GM12878 (cell line): ENCODE measurements around the gene BCL2L14. TPM values are rescaled to one million over a fixed set of nuclear protein-coding genes. Genes with fewer than 3 reads are reported as not detected.

Source experiments
- ATAC-seq: fragments of 200-7000 bp; cut with Tn5 transposase; 3 replicates; pipeline ENCODE4 v1.9.1; 2020; ENCODE audit warnings: mild to moderate bottlenecking, moderate library complexity
- BruUV-seq: library from RNA; stranded (reverse); fragments of 400-500 nt; replicated peaks from 2 replicates; lab custom pipeline; 2021; lab: Mats Ljungman, UMichigan
- CTCF ChIA-PET: fragments of 300-600 bp; sonication (Branson Sonifier 250); formaldehyde crosslinking; extraction: SDS; loops from one replicate; lab custom pipeline; 2021; ENCODE audit warnings: inconsistent platforms; lab: Yijun Ruan, JAX
- POLR2A ChIA-PET: fragments of 350-600 bp; formaldehyde crosslinking; extraction: SDS; loops from one replicate; lab custom pipeline; 2021; ENCODE audit warnings: inconsistent platforms; lab: Charles Lee
- RAD21 ChIA-PET: fragments of 300-600 bp; sonication (Branson Sonifier 250); formaldehyde crosslinking; loops from one replicate; lab custom pipeline; 2023; ENCODE audit warnings: antibody characterized with exemption; ENCODE audit not compliant: unreplicated experiment; lab: Charles Lee
- SMC1A ChIA-PET: fragments of 300-600 bp; sonication (Branson Sonifier 250); formaldehyde crosslinking; loops from one replicate; lab custom pipeline; 2023; ENCODE audit not compliant: unreplicated experiment, uncharacterized antibody; lab: Charles Lee
- DNase-seq: peaks from one replicate; pipeline ENCODE4 v3.0.0-alpha.2; 2011; ENCODE audit warnings: low read depth, low spot score
- FAIRE-seq: peaks from 3 replicates; lab custom pipeline; 2011; peaks lifted over from hg19 to GRCh38; lab: Jason Lieb, UNC
- H2AFZ ChIP-seq: 2 replicates; pipeline ENCODE4 v1.6.0; 2011; ENCODE audit warnings: low read depth, low read length, control low read depth; ENCODE audit not compliant: control insufficient read depth
- H3K27ac ChIP-seq: 2 replicates; pipeline ENCODE4 v1.5.1; 2011; ENCODE audit warnings: control low read depth; ENCODE audit not compliant: control insufficient read depth, insufficient read depth
- H3K27me3 ChIP-seq, 2 experiments: replicated peaks in 1 of 2; 2 replicates each; pipeline versions ENCODE4 v1.6.0 to v1.6.1; 2011; ENCODE audit warnings: low read length in 1 of 2; ENCODE audit not compliant: control insufficient read depth in 2 of 2, insufficient read depth in 2 of 2
- H3K36me3 ChIP-seq, 2 experiments: 2 replicates each; pipeline ENCODE4 v1.5.1; 2011; ENCODE audit warnings: low read length in 1 of 2; ENCODE audit not compliant: control insufficient read depth in 2 of 2, insufficient read depth in 2 of 2
- H3K4me1 ChIP-seq: 2 replicates; pipeline ENCODE4 v1.6.1; 2011; ENCODE audit warnings: mild to moderate bottlenecking, low read length, moderate library complexity, mixed read lengths; ENCODE audit not compliant: control insufficient read depth, insufficient read depth
- H3K4me2 ChIP-seq: 2 replicates; pipeline ENCODE4 v1.6.0; 2011; ENCODE audit warnings: control low read depth; ENCODE audit not compliant: control insufficient read depth, insufficient read depth
- H3K4me3 ChIP-seq: fragments of 200-600 bp; sonication (generic); 2 replicates; pipeline ENCODE4 v1.5.1; 2016
- H3K79me2 ChIP-seq: 2 replicates; pipeline ENCODE4 v1.6.0; 2011; ENCODE audit warnings: low read length; ENCODE audit not compliant: control insufficient read depth, insufficient read depth
- H3K9ac ChIP-seq: 2 replicates; pipeline ENCODE4 v1.8.0; 2011; ENCODE audit warnings: low read length, control low read depth, mixed read lengths; ENCODE audit not compliant: control insufficient read depth, insufficient read depth
- H3K9me3 ChIP-seq: replicated peaks from 3 replicates; pipeline ENCODE4 v1.5.1; 2011; ENCODE audit warnings: mild to moderate bottlenecking, low read length; ENCODE audit not compliant: control insufficient read depth, insufficient read depth
- H4K20me1 ChIP-seq: 2 replicates; pipeline ENCODE4 v1.6.0; 2011; ENCODE audit not compliant: control insufficient read depth, insufficient read depth
- FOXM1 ChIP-seq: IDR thresholded peaks from 2 replicates; pipeline ENCODE4 v1.6.1; 2012; ENCODE audit warnings: low read depth, mild to moderate bottlenecking, inconsistent platforms, low read length, moderate library complexity
- IKZF1 ChIP-seq: fragments of 450-650 bp; conservative IDR thresholded peaks from 2 replicates; pipeline ENCODE4 v1.6.1; 2017; ENCODE audit warnings: antibody characterized with exemption, mild to moderate bottlenecking
- LARP7 ChIP-seq: fragments of 450-650 bp; IDR thresholded peaks from 2 replicates; pipeline ENCODE4 v1.6.1; 2017; ENCODE audit warnings: mild to moderate bottlenecking
- MEF2A ChIP-seq: IDR thresholded peaks from 2 replicates; pipeline ENCODE4 v1.6.1; 2011; ENCODE audit warnings: low read depth, mild to moderate bottlenecking, low read length, moderate library complexity; ENCODE audit not compliant: insufficient read depth
- MXI1 ChIP-seq: fragments of 150-350 bp; IDR thresholded peaks from 2 replicates; pipeline ENCODE4 v1.6.1; 2011; ENCODE audit warnings: low read depth, mild to moderate bottlenecking, inconsistent platforms, low read length, improper control_type of control experiment
- NR2F1 ChIP-seq: fragments of 450-650 bp; conservative IDR thresholded peaks from 2 replicates; pipeline ENCODE4 v1.6.1; 2017; ENCODE audit warnings: mild to moderate bottlenecking
- POU2F2 ChIP-seq: IDR thresholded peaks from 3 replicates; pipeline ENCODE4 v1.6.1; 2011; ENCODE audit warnings: low read depth, mild to moderate bottlenecking, low read length, borderline replicate concordance
- RFX5 ChIP-seq: IDR thresholded peaks from 2 replicates; pipeline ENCODE4 v1.6.1; 2011; ENCODE audit warnings: low read depth, low read length, improper control_type of control experiment
- RUNX3 ChIP-seq: IDR thresholded peaks from 2 replicates; pipeline ENCODE4 v1.6.1; 2012; ENCODE audit warnings: low read length, inconsistent platforms
- SMC3 ChIP-seq: IDR thresholded peaks from 2 replicates; pipeline ENCODE4 v1.6.1; 2011; ENCODE audit warnings: low read length, improper control_type of control experiment, borderline replicate concordance
- TCF12 ChIP-seq: IDR thresholded peaks from 2 replicates; pipeline ENCODE4 v1.6.1; 2011; ENCODE audit warnings: low read depth, mild to moderate bottlenecking, low read length
- TCF7 ChIP-seq: IDR thresholded peaks from 2 replicates; pipeline ENCODE4 v1.6.1; 2014; ENCODE audit warnings: antibody characterized with exemption, borderline replicate concordance
- ZNF274 ChIP-seq: IDR thresholded peaks from one replicate; pipeline ENCODE4 v1.8.0; 2011; ENCODE audit not compliant: insufficient read length, insufficient read depth
- ZZZ3 ChIP-seq: IDR thresholded peaks from 2 replicates; pipeline ENCODE4 v1.6.1; 2011; ENCODE audit warnings: low read depth; ENCODE audit not compliant: control insufficient read depth, insufficient read length
- WGBS: methylation state at CpG from one replicate; pipeline ENCODE4 v1.1.6; 2016; ENCODE audit warnings: low lambda C conversion rate; ENCODE audit not compliant: insufficient replicate concordance, insufficient coverage; ENCODE audit errors: missing lambda C conversion rate; 5-methylcytosine and 5-hydroxymethylcytosine counted together
- in situ Hi-C: fragments of 300-500 bp; cut with MboI; formaldehyde crosslinking; loops from 9 replicates; pipeline ENCODE4 v1.14.3; 2018; ENCODE audit warnings: mixed read lengths
- intact Hi-C: fragments of 100-400 bp; cut with micrococcal nuclease; formaldehyde crosslinking; loops from one replicate; pipeline ENCODE4 v1.14.2; 2022; ENCODE audit not compliant: unreplicated experiment
- polyA plus RNA-seq, 11 experiments: library from polyadenylated mRNA; depleted of rRNA in 4 of 11; unstranded in 6 of 11; stranded (reverse) in 5 of 11; fragments of >200 nt; fragmentation: Nextera tagmentation in 4 of 11; fragmentation: Illumina TruSeq in 1 of 11; extraction: Ambion mirVana in 4 of 11; extraction: Trizol in 1 of 11; gene quantifications; 1 replicate in 1 of 11; 2 replicates in 10 of 11; pipeline versions ENCODE4 v1.2.1 to v1.2.3, GENCODE V29; 2011 to 2016; ENCODE audit warnings: inconsistent platforms in 2 of 11, missing spikeins in 2 of 11, low read depth in 1 of 11
- total RNA-seq, 4 experiments: library from RNA; depleted of rRNA in 3 of 4; stranded (reverse); fragments of >200 nt in 3 of 4; fragmentation: Illumina TruSeq in 1 of 4; extraction: Trizol in 1 of 4; gene quantifications; 2 replicates each; pipeline versions ENCODE4 v1.2.1 to v1.2.3, GENCODE V29; 2013 to 2021
- TF ChIP-seq, protein P1 (sequence below): fragments of 450-650 bp; formaldehyde crosslinking; IDR thresholded peaks from 2 replicates; pipeline ENCODE4 v1.5.0; 2022; ENCODE audit warnings: mild to moderate bottlenecking, missing genetic modification characterization
- TF ChIP-seq, protein P2 (sequence below): fragments of 450-650 bp; IDR thresholded peaks from 2 replicates; pipeline ENCODE4 v1.6.1; 2016; ENCODE audit warnings: mild to moderate bottlenecking
- TF ChIP-seq, protein P3 (sequence below), 3 experiments: IDR thresholded peaks in 2 of 3; conservative IDR thresholded peaks in 1 of 3; 2 replicates each; pipeline ENCODE4 v1.5.1; 2011; ENCODE audit warnings: low read depth in 3 of 3, low read length in 3 of 3, mild to moderate bottlenecking in 3 of 3, control low read depth in 2 of 3, moderate library complexity in 2 of 3, inconsistent platforms in 1 of 3, mixed read lengths in 1 of 3; ENCODE audit not compliant: control insufficient read depth in 2 of 3, insufficient read depth in 1 of 3; ENCODE audit errors: extremely low read depth in 1 of 3

BCL2L14 gene
- total and polyA plus RNA-seq, 10 of the 15 experiments (the other 5 are each of a cell fraction or from before 2014, with no cell fraction given) = 0.59 to 2.5 (median 0.90) TPM

DNA sequence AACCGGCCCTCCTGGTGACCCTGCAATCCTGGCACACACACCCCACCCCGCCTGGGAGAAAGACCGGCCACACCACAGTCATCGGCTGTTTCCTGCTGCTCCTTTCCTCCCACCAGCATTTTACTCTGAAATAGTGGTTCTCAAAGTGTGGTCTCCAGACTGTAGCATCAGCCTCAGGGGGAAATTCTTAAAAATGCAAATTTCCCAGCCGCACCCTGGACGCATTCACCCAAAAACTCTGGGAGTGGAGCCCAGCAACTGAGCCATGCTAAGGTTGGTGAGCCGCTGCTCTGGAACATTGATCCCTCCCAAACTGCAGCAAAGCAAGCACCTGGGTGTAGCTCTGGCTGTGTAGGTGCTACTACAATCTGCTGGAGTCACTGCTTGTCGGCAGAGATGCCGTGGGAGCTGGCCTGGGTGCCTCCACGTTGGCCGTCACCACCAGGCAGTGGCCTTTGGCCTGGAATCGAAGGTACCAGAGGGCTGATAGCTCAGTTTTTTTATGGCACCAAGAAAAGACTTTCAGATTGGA is 38.4 kb upstream of the BCL2L14 start:
- Histone ChIP-seq H3K9me3 (peaks cover 2% of the 10 kb centered on the region), H3K27ac (peak overlapping the region; percentile 89), H4K20me1 (no peaks in the 10 kb centered on the region), H2AFZ (peak overlapping the region; percentile 9), H3K4me2 (peak overlapping the region; percentile 93), H3K4me3 (peak overlapping the region; percentile 69), H3K36me3 (no peaks in the 10 kb centered on the region), H3K79me2 (peaks cover 13% of the 10 kb centered on the region), H3K27me3 (no peaks in the 10 kb centered on the region), H3K4me1 (peaks cover 36% of the 10 kb centered on the region), H3K9ac (peak overlapping the region; percentile 92)
- no peak for FAIRE-seq
- peak; percentile 44 for ATAC-seq
- WGBS = 0% methylated on average over 12 of the region's 12 CpGs
- in situ Hi-C loops (loop anchor here (5.0 kb wide), 1 partner anchor 450 kb away; no protein-coding TSS in a partner anchor), intact Hi-C loops (loop anchor here (1.0 to 2.0 kb wide), 4 partner anchors 22 to 380 kb away; no protein-coding TSS in a partner anchor)
- ChIA-PET RAD21 (interaction anchor here (0.7 to 6.5 kb wide), 52 partner anchors 7 to 705 kb away, joined by 3 to 201 read pairs (median 7); partner anchors contain the start of gene ETV6), POLR2A (interaction anchor here (0.6 to 2.1 kb wide), 16 partner anchors 18 to 477 kb away, joined by 3 to 11 read pairs (median 4); partner anchors contain the start of gene ETV6), CTCF (interaction anchor here (0.9 to 11.3 kb wide), 59 partner anchors 10 to 804 kb away, joined by 3 to 278 read pairs (median 6); no protein-coding TSS in a partner anchor), SMC1A (interaction anchor here (0.6 to 8.7 kb wide), 50 partner anchors 7 to 833 kb away, joined by 3 to 214 read pairs (median 7); partner anchors contain the start of gene BCL2L14)
- BruUV-seq = TSS peak; percentile 88
- no peak for DNase-seq
- TF ChIP-seq FOXM1 (0 out of 2 replicates have a peak, but pooled peaks have one; percentile 14), SMC3 (0 out of 2 replicates have a peak, but pooled peaks have one; percentile 16), TCF12 (0 out of 2 replicates have a peak, but pooled peaks have one; percentile 1), MEF2A (0 out of 2 replicates have a peak, but pooled peaks have one; percentile 30), MXI1 (no peak), LARP7 (no peak), ZNF274 (no peak), RFX5 (no peak), NR2F1 (peak; percentile 59; the same call in 1 of the 2 replicates), IKZF1 (peak; percentile 47), TCF7 (no peak), ZZZ3 (no peak), POU2F2 (peak; percentile 87; the same call in 2 of the 3 replicates), RUNX3 (peak; percentile 69)
- TF ChIP-seq, protein P1, sequence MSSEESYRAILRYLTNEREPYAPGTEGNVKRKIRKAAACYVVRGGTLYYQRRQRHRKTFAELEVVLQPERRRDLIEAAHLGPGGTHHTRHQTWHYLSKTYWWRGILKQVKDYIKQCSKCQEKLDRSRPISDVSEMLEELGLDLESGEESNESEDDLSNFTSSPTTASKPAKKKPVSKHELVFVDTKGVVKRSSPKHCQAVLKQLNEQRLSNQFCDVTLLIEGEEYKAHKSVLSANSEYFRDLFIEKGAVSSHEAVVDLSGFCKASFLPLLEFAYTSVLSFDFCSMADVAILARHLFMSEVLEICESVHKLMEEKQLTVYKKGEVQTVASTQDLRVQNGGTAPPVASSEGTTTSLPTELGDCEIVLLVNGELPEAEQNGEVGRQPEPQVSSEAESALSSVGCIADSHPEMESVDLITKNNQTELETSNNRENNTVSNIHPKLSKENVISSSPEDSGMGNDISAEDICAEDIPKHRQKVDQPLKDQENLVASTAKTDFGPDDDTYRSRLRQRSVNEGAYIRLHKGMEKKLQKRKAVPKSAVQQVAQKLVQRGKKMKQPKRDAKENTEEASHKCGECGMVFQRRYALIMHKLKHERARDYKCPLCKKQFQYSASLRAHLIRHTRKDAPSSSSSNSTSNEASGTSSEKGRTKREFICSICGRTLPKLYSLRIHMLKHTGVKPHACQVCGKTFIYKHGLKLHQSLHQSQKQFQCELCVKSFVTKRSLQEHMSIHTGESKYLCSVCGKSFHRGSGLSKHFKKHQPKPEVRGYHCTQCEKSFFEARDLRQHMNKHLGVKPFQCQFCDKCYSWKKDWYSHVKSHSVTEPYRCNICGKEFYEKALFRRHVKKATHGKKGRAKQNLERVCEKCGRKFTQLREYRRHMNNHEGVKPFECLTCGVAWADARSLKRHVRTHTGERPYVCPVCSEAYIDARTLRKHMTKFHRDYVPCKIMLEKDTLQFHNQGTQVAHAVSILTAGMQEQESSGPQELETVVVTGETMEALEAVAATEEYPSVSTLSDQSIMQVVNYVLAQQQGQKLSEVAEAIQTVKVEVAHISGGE (CRISPR knock-in tag) = no peak
- TF ChIP-seq, protein P2, sequence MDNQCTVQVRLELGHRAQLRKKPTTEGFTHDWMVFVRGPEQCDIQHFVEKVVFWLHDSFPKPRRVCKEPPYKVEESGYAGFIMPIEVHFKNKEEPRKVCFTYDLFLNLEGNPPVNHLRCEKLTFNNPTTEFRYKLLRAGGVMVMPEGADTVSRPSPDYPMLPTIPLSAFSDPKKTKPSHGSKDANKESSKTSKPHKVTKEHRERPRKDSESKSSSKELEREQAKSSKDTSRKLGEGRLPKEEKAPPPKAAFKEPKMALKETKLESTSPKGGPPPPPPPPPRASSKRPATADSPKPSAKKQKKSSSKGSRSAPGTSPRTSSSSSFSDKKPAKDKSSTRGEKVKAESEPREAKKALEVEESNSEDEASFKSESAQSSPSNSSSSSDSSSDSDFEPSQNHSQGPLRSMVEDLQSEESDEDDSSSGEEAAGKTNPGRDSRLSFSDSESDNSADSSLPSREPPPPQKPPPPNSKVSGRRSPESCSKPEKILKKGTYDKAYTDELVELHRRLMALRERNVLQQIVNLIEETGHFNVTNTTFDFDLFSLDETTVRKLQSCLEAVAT = peak; percentile 3; the same call in 1 of the 2 replicates
- TF ChIP-seq, protein P3, sequence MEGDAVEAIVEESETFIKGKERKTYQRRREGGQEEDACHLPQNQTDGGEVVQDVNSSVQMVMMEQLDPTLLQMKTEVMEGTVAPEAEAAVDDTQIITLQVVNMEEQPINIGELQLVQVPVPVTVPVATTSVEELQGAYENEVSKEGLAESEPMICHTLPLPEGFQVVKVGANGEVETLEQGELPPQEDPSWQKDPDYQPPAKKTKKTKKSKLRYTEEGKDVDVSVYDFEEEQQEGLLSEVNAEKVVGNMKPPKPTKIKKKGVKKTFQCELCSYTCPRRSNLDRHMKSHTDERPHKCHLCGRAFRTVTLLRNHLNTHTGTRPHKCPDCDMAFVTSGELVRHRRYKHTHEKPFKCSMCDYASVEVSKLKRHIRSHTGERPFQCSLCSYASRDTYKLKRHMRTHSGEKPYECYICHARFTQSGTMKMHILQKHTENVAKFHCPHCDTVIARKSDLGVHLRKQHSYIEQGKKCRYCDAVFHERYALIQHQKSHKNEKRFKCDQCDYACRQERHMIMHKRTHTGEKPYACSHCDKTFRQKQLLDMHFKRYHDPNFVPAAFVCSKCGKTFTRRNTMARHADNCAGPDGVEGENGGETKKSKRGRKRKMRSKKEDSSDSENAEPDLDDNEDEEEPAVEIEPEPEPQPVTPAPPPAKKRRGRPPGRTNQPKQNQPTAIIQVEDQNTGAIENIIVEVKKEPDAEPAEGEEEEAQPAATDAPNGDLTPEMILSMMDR (IDR thresholded peaks at IDR 0.05 in 2 of 3, conservative IDR thresholded peaks at IDR 0.05 in 1 of 3; ENCODE audit: control insufficient read depth in 2 of 3, extremely low read depth in 1 of 3, insufficient read depth in 1 of 3, low read depth in 3 of 3, low read length in 3 of 3) = no peak
